ENCODE measurements around the gene ZCCHC8.

DNA sequence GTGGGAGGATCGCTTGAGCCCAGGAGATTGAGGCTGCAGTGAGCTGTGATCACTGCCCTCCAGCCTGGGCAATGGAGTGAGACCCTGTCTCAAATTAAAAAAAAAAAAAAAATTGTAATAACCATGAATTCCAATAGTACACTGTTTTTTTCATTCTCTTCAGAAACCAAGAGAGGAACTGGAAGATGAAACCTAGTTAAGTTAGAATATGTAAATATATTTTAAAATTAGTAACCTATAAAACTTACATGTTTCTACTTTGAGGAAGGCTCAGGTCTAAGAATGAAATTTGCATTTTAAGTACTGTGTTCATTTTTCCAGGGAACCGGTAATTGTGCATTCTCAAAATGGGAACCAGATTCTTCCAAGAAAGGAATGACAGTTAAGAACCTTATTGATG lies 45.1 kb upstream of the ZCCHC8 start:
- no peak for TF ChIP-seq POLR2A (IDR thresholded peaks at IDR 0.05)
- TF ChIP-seq, protein P1, sequence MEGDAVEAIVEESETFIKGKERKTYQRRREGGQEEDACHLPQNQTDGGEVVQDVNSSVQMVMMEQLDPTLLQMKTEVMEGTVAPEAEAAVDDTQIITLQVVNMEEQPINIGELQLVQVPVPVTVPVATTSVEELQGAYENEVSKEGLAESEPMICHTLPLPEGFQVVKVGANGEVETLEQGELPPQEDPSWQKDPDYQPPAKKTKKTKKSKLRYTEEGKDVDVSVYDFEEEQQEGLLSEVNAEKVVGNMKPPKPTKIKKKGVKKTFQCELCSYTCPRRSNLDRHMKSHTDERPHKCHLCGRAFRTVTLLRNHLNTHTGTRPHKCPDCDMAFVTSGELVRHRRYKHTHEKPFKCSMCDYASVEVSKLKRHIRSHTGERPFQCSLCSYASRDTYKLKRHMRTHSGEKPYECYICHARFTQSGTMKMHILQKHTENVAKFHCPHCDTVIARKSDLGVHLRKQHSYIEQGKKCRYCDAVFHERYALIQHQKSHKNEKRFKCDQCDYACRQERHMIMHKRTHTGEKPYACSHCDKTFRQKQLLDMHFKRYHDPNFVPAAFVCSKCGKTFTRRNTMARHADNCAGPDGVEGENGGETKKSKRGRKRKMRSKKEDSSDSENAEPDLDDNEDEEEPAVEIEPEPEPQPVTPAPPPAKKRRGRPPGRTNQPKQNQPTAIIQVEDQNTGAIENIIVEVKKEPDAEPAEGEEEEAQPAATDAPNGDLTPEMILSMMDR (IDR thresholded peaks at IDR 0.05) = no peak

Data from esophagus squamous epithelium (tissue), 4 donors.